Liver (tissue), 3 donors: ENCODE measurements around the gene NAV2.

Source experiments
- EGR1 ChIP-seq, 2 donors: IDR thresholded peaks; 2 replicates each; pipeline ENCODE4 v1.6.1; 2016 to 2018; ENCODE audit warnings: antibody characterized with exemption in 2 of 2, low read depth in 2 of 2
- FOXA1 ChIP-seq: IDR thresholded peaks from 2 replicates; pipeline ENCODE4 v1.6.1; 2016; ENCODE audit warnings: antibody characterized with exemption
- FOXA2 ChIP-seq: IDR thresholded peaks from 2 replicates; pipeline ENCODE4 v1.6.1; 2016; ENCODE audit warnings: antibody characterized with exemption
- GABPA ChIP-seq, 2 donors: IDR thresholded peaks in 1 of 2; conservative IDR thresholded peaks in 1 of 2; 2 replicates each; pipeline ENCODE4 v1.6.1; 2016; ENCODE audit warnings: antibody characterized with exemption in 2 of 2, mild to moderate bottlenecking in 1 of 2, moderate library complexity in 1 of 2
- HNF4G ChIP-seq: IDR thresholded peaks from 2 replicates; pipeline ENCODE4 v1.6.1; 2016; ENCODE audit warnings: antibody characterized with exemption
- RAD21 ChIP-seq, 2 donors: IDR thresholded peaks; 2 replicates each; pipeline ENCODE4 v1.6.1; 2016; ENCODE audit warnings: antibody characterized with exemption in 2 of 2, mild to moderate bottlenecking in 2 of 2
- RXRA ChIP-seq, 2 donors: IDR thresholded peaks; 2 replicates each; pipeline ENCODE4 v1.6.1; 2017 to 2018; ENCODE audit warnings: antibody characterized with exemption in 2 of 2, mild to moderate bottlenecking in 1 of 2
- TAF1 ChIP-seq: conservative IDR thresholded peaks from 2 replicates; pipeline ENCODE4 v1.6.1; 2016; ENCODE audit warnings: antibody characterized with exemption, mild to moderate bottlenecking
- YY1 ChIP-seq: IDR thresholded peaks from 2 replicates; pipeline ENCODE4 v1.6.1; 2016; ENCODE audit warnings: antibody characterized with exemption, mild to moderate bottlenecking
- TF ChIP-seq, protein P1 (sequence below): fragments of 150-350 bp; IDR thresholded peaks from 2 replicates; pipeline ENCODE4 v1.5.1; 2017; ENCODE audit warnings: improper control_type of control experiment, low read depth, low read length; ENCODE audit not compliant: missing input control
- TF ChIP-seq, protein P2 (sequence below): IDR thresholded peaks from 2 replicates; pipeline ENCODE4 v1.6.1; 2016; ENCODE audit warnings: antibody characterized with exemption
- TF ChIP-seq, protein P3 (sequence below): IDR thresholded peaks from 2 replicates; pipeline ENCODE4 v1.6.1; 2016; ENCODE audit warnings: antibody characterized with exemption, mild to moderate bottlenecking
- donor health status: healthy.
- donor health status: healthy.

DNA sequence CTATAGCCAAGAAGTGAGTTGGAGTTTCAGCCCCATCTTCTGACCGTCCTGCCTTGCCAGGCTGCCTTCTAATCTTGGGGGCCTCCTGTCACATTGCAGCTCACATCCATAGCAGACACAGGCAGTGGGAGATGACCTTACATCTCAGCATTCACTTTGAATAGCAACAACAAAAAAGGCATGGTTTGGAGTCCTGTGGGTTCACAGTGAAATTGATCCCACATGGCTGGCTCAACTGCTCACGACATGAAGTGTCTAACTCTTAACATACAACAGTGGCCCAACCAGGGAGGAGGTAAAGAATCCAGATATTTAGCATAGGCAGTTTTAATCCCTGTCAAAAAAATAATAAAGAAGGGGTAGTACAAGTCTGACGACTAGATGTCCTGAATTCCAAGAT is 409.5 kb downstream of the NAV2 start:
- TF ChIP-seq HNF4G = no peak
- TF ChIP-seq RXRA (IDR thresholded peaks at IDR 0.05) = no peak
- TF ChIP-seq RAD21 (IDR thresholded peaks at IDR 0.05) = no peak
- TF ChIP-seq GABPA (IDR thresholded peaks at IDR 0.05 in 1 of 2, conservative IDR thresholded peaks at IDR 0.05 in 1 of 2) = no peak
- TF ChIP-seq, protein P1, sequence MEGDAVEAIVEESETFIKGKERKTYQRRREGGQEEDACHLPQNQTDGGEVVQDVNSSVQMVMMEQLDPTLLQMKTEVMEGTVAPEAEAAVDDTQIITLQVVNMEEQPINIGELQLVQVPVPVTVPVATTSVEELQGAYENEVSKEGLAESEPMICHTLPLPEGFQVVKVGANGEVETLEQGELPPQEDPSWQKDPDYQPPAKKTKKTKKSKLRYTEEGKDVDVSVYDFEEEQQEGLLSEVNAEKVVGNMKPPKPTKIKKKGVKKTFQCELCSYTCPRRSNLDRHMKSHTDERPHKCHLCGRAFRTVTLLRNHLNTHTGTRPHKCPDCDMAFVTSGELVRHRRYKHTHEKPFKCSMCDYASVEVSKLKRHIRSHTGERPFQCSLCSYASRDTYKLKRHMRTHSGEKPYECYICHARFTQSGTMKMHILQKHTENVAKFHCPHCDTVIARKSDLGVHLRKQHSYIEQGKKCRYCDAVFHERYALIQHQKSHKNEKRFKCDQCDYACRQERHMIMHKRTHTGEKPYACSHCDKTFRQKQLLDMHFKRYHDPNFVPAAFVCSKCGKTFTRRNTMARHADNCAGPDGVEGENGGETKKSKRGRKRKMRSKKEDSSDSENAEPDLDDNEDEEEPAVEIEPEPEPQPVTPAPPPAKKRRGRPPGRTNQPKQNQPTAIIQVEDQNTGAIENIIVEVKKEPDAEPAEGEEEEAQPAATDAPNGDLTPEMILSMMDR = no peak
- no peak for TF ChIP-seq YY1
- TF ChIP-seq, protein P2, sequence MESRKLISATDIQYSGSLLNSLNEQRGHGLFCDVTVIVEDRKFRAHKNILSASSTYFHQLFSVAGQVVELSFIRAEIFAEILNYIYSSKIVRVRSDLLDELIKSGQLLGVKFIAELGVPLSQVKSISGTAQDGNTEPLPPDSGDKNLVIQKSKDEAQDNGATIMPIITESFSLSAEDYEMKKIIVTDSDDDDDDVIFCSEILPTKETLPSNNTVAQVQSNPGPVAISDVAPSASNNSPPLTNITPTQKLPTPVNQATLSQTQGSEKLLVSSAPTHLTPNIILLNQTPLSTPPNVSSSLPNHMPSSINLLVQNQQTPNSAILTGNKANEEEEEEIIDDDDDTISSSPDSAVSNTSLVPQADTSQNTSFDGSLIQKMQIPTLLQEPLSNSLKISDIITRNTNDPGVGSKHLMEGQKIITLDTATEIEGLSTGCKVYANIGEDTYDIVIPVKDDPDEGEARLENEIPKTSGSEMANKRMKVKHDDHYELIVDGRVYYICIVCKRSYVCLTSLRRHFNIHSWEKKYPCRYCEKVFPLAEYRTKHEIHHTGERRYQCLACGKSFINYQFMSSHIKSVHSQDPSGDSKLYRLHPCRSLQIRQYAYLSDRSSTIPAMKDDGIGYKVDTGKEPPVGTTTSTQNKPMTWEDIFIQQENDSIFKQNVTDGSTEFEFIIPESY = no peak
- TF ChIP-seq, protein P3, sequence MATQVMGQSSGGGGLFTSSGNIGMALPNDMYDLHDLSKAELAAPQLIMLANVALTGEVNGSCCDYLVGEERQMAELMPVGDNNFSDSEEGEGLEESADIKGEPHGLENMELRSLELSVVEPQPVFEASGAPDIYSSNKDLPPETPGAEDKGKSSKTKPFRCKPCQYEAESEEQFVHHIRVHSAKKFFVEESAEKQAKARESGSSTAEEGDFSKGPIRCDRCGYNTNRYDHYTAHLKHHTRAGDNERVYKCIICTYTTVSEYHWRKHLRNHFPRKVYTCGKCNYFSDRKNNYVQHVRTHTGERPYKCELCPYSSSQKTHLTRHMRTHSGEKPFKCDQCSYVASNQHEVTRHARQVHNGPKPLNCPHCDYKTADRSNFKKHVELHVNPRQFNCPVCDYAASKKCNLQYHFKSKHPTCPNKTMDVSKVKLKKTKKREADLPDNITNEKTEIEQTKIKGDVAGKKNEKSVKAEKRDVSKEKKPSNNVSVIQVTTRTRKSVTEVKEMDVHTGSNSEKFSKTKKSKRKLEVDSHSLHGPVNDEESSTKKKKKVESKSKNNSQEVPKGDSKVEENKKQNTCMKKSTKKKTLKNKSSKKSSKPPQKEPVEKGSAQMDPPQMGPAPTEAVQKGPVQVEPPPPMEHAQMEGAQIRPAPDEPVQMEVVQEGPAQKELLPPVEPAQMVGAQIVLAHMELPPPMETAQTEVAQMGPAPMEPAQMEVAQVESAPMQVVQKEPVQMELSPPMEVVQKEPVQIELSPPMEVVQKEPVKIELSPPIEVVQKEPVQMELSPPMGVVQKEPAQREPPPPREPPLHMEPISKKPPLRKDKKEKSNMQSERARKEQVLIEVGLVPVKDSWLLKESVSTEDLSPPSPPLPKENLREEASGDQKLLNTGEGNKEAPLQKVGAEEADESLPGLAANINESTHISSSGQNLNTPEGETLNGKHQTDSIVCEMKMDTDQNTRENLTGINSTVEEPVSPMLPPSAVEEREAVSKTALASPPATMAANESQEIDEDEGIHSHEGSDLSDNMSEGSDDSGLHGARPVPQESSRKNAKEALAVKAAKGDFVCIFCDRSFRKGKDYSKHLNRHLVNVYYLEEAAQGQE = no peak
- TF ChIP-seq FOXA2 = no peak
- TF ChIP-seq FOXA1 = no peak
- TF ChIP-seq EGR1 (IDR thresholded peaks at IDR 0.05; ENCODE audit: low read depth in 2 of 2) = no peak
- no peak for TF ChIP-seq TAF1
